Activated naive CD8-positive, alpha-beta T cell (primary cell): Measurements from ENCODE around the gene DPP8.

ENCODE experiments used
- H3K27ac Mint-ChIP-seq: one replicate; pipeline ENCODE4 v1.8.0; 2021; ENCODE audit warnings: mixed read lengths
- H3K27me3 Mint-ChIP-seq: one replicate; pipeline ENCODE4 v1.8.0; 2021; ENCODE audit warnings: mixed read lengths
- H3K36me3 Mint-ChIP-seq: one replicate; pipeline ENCODE4 v1.8.0; 2021; ENCODE audit warnings: mixed read lengths
- H3K4me1 Mint-ChIP-seq: one replicate; pipeline ENCODE4 v1.8.0; 2021; ENCODE audit warnings: low read depth, mixed read lengths
- H3K4me3 Mint-ChIP-seq: one replicate; pipeline ENCODE4 v1.8.0; 2021; ENCODE audit warnings: mild to moderate bottlenecking, mixed read lengths
- H3K9me3 Mint-ChIP-seq: one replicate; pipeline ENCODE4 v1.8.0; 2021; ENCODE audit warnings: low read depth, mixed read lengths

DPP8 gene

GRCh38 chr15:65395567-65396202 lies 121.8 kb downstream of the DPP8 start:
- H3K27ac Mint-ChIP-seq: no peak overlapping the region
- peaks cover 8% of the 10 kb centered on the region for H3K4me1 Mint-ChIP-seq
- no peak overlapping the region for H3K4me3 Mint-ChIP-seq
- H3K27me3 Mint-ChIP-seq: peaks cover 33% of the 10 kb centered on the region
- H3K9me3 Mint-ChIP-seq: no peaks in the 10 kb centered on the region
- no peaks in the 10 kb centered on the region for H3K36me3 Mint-ChIP-seq

GRCh38 chr15:65394936-65395335 lies 122.6 kb downstream of the DPP8 start:
- H3K36me3 Mint-ChIP-seq: no peaks in the 10 kb centered on the region
- no peaks in the 10 kb centered on the region for H3K9me3 Mint-ChIP-seq
- H3K4me3 Mint-ChIP-seq: no peak overlapping the region
- no peak overlapping the region for H3K27ac Mint-ChIP-seq
- peaks cover 8% of the 10 kb centered on the region for H3K4me1 Mint-ChIP-seq
- peaks cover 33% of the 10 kb centered on the region for H3K27me3 Mint-ChIP-seq

- Mint-ChIP-seq H3K9me3 (no peaks in the 10 kb centered on the region), H3K27ac (no peak overlapping the region), H3K4me3 (no peak overlapping the region), H3K36me3 (no peaks in the 10 kb centered on the region), H3K27me3 (peaks cover 33% of the 10 kb centered on the region), H3K4me1 (peaks cover 8% of the 10 kb centered on the region)
Measured at GRCh38 chr15:65394280-65394789, 123.2 kb downstream of the DPP8 start.

- no peak overlapping the region for H3K4me3 Mint-ChIP-seq
- peaks cover 8% of the 10 kb centered on the region for H3K4me1 Mint-ChIP-seq
- H3K27ac Mint-ChIP-seq: no peak overlapping the region
- no peaks in the 10 kb centered on the region for H3K9me3 Mint-ChIP-seq
- peaks cover 33% of the 10 kb centered on the region for H3K27me3 Mint-ChIP-seq
- H3K36me3 Mint-ChIP-seq: no peaks in the 10 kb centered on the region
Measured at GRCh38 chr15:65393557-65393956, 123.9 kb downstream of the DPP8 start.

- H3K4me1 Mint-ChIP-seq: peaks cover 8% of the 10 kb centered on the region
- no peak overlapping the region for H3K4me3 Mint-ChIP-seq
- H3K27ac Mint-ChIP-seq: no peak overlapping the region
- H3K36me3 Mint-ChIP-seq: no peaks in the 10 kb centered on the region
- no peaks in the 10 kb centered on the region for H3K9me3 Mint-ChIP-seq
- H3K27me3 Mint-ChIP-seq: peaks cover 33% of the 10 kb centered on the region
Measured at GRCh38 chr15:65393091-65393490, 124.4 kb downstream of the DPP8 start.
